Measurements from ENCODE around the gene GLB1L.
"Not testable (repeated sequence)": the region's sequence is repeated elsewhere in the genome, so short reads cannot be mapped to it uniquely, and the experiment has no call there.

GLB1L gene

GRCh38 chr2:219206328-219207133 is 38.7 kb downstream of the GLB1L start, which contains the start of gene ZFAND2B:
TSS of gene ZFAND2B (plus strand) at chr2:219206782. CDS start at chr2:219206988, 206 bp downstream.
- peak; percentile 94 for DNase-seq (ENCODE audit: low read depth)

DNA sequence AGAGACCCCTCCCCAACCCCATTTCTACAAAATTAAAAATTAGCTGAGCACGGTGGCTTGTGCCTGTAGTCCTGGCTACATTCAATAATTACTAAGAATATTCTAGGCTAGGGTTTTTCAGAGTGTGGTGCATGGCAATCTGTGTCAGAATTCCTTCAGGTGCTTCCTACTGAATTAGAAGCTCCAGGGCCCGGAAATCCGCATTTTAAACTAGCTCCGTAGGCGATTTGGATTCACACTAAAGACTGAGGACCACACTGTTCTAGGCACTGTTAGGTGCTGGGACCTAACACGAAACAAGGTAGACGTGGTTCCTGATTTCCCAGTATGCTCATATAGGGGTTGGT is 39.3 kb downstream of the GLB1L start:
- DNase-seq (ENCODE audit: low read depth) = no peak

DNA sequence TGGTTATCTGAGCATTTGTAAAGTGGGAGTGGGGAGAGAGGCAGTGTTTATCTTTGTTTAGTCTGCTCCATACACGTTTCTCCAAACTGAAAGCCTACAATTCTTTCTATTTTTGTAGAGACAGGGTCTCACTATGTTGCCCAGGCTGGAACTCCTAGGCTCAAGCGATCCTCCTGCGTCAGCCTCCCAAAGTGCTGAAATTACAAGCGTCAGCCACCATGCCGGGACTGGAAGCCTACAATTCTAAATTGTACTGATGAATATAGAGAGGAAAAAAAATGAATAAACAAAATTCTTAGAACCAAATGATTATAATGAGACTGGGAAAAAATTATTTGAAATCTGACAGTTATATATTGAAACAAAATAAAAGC is 40.1 kb downstream of the GLB1L start:
- no peak for DNase-seq (ENCODE audit: low read depth)

DNA sequence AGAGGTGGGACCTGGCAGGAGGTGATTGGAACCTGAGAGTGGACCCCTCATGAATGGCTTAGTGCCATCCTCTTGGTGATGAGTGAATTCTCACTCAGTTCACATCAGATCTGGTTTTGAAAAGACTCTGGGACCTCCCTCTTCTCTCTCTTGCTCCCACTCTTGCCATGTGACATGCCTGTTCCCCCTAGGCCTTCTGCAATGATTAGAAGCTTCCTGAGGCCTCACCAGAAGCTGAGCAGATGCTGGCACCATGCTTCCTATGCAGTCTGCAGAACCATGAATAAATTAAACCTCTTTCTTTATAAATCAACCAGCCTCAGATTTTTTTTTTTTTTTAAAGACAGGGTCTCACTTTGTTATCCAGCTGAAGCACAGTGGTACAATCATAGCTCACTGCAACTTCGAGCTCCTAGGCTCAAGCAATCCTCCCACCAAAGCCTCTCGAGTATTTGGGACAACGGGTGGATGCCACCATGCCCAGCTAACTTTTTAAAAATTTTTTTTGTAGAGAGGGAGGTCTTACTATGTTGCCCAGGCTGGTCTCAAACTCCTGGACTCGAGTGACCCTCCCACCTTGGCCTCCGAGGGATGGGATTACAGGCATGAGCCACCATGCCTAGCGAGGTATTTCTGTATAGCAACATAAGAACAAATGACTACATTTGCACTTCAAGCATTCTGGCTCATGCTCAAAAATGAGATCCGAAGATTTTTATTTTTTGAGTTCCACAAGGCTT is 40.6 kb downstream of the GLB1L start:
- DNase-seq (ENCODE audit: low read depth) = no peak

DNA sequence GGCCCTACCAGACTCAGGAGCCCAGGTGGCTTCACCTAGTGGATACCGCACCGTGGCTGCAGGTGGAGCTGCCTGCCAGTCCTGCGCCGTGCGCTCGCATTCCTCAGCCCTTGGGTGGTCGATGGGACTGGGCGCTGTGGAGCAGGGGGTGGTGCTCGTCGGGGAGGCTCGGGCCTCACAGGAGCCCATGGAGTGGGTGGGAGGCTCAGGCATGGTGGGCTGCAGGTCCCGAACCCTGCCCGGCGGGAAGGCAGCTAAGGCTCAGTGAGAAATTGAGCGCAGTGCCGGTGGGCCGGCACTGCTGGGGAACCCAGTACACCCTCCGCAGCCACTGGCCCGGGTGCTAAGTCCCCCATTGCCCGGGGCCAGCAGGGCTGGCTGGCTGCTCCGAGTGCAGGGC is 43.9 kb downstream of the GLB1L start:
- not testable (repeated sequence) for DNase-seq (ENCODE audit: low read depth)

GRCh38 chr2:219200502-219201326 is 44.5 kb downstream of the GLB1L start:
- not testable (repeated sequence) for DNase-seq (ENCODE audit: low read depth)

- no peak for DNase-seq (ENCODE audit: low read depth)
Observed at GRCh38 chr2:219199470-219200211, 45.6 kb downstream of the GLB1L start.

GRCh38 chr2:219198974-219199373 is 46.3 kb downstream of the GLB1L start:
- no peak for DNase-seq (ENCODE audit: low read depth)

DNA sequence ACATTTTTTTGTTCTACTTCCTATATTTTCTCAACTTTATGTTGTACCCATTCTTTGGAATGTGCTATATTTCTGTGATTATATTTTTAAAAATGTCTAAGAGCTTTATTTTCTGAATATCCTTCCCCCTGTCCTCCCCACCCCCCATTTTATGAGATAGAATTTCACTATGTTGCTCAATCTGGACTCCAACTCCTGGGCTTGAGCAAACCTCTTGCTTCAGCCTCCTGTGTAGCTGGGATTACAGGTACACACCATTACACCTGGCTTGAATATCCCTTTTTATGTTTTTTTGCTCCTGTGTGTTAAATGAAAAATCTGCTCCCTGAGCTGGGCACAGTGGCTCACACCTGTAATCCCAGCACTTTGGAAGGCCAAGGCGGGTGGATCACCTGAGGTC is 47.9 kb downstream of the GLB1L start:
- DNase-seq (ENCODE audit: low read depth) = no peak

- DNase-seq (ENCODE audit: low read depth) = no peak
Observed at GRCh38 chr2:219186754-219187456, 58.3 kb downstream of the GLB1L start.

Data from stimulated activated CD8-positive, alpha-beta memory T cell treated with anti-CD3 and anti-CD28 coated beads, Interleukin-12 subunit alpha, Interleukin-12 subunit beta, amount 100 ng/mL, for 4 hours (primary cell).